Osteocyte (in vitro differentiated cells): ENCODE results near the gene FCMR. TPM values are rescaled to one million over a fixed set of nuclear protein-coding genes. Genes with fewer than 3 reads are reported as not detected.

Source experiments
- DNase-seq: peaks from one replicate; pipeline ENCODE4 v3.0.0; 2021; ENCODE audit warnings: mixed read lengths; ENCODE audit not compliant: unreplicated experiment; ENCODE audit errors: extremely low spot score
- H3K27ac Mint-ChIP-seq: one replicate; pipeline ENCODE4 v1.8.0; 2021; ENCODE audit warnings: mild to moderate bottlenecking, mixed read lengths; ENCODE audit not compliant: unreplicated experiment
- H3K27me3 Mint-ChIP-seq: one replicate; pipeline ENCODE4 v1.8.0; 2021; ENCODE audit warnings: mixed read lengths; ENCODE audit not compliant: unreplicated experiment
- H3K36me3 Mint-ChIP-seq: one replicate; pipeline ENCODE4 v1.8.0; 2021; ENCODE audit warnings: mixed read lengths; ENCODE audit not compliant: unreplicated experiment
- H3K4me1 Mint-ChIP-seq: one replicate; pipeline ENCODE4 v1.8.0; 2021; ENCODE audit warnings: mixed read lengths; ENCODE audit not compliant: unreplicated experiment
- H3K4me3 Mint-ChIP-seq: one replicate; pipeline ENCODE4 v1.8.0; 2021; ENCODE audit warnings: mild to moderate bottlenecking, moderate library complexity, mixed read lengths; ENCODE audit not compliant: unreplicated experiment
- H3K9me3 Mint-ChIP-seq: one replicate; pipeline ENCODE4 v1.8.0; 2021; ENCODE audit warnings: mixed read lengths; ENCODE audit not compliant: unreplicated experiment
- total RNA-seq: library from RNA; stranded (reverse); gene quantifications from 2 replicates; pipeline ENCODE4 v1.2.1, GENCODE V29; 2021
- TF ChIP-seq, protein P1 (sequence below): fragments of 200-600 bp; sonication (generic); IDR thresholded peaks from 2 replicates; pipeline ENCODE4 v1.5.0; 2021; ENCODE audit warnings: antibody characterized with exemption, mild to moderate bottlenecking, moderate library complexity

The FCMR gene
- total RNA-seq, 1 donor from 2014 or later = not detected

DNA sequence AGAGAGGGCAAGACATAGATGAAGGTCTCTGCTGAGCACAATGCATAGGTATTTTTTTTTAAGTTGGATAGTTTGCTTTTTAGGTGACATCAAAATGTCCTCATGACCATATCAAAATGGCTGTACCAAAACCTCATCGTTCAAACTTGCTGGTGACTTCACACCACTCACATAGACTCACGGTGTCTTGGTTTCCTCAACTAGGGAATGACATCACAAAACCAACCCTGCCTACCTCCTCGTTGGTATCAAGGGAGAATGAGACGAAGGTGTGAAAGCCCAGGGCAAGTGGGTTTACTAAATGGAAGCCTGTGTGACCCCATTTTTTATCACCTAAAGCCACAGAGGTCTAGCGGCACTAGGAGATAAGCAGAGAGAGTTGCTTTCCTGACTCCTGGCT, 23.0 kb upstream of the FCMR start:
- no peak overlapping the region for H3K27ac Mint-ChIP-seq
- H3K4me1 Mint-ChIP-seq = no peaks in the 10 kb centered on the region
- H3K9me3 Mint-ChIP-seq = no peaks in the 10 kb centered on the region
- no peak for DNase-seq
- H3K27me3 Mint-ChIP-seq = peaks cover 25% of the 10 kb centered on the region
- no peak overlapping the region for H3K4me3 Mint-ChIP-seq
- TF ChIP-seq, protein P1, sequence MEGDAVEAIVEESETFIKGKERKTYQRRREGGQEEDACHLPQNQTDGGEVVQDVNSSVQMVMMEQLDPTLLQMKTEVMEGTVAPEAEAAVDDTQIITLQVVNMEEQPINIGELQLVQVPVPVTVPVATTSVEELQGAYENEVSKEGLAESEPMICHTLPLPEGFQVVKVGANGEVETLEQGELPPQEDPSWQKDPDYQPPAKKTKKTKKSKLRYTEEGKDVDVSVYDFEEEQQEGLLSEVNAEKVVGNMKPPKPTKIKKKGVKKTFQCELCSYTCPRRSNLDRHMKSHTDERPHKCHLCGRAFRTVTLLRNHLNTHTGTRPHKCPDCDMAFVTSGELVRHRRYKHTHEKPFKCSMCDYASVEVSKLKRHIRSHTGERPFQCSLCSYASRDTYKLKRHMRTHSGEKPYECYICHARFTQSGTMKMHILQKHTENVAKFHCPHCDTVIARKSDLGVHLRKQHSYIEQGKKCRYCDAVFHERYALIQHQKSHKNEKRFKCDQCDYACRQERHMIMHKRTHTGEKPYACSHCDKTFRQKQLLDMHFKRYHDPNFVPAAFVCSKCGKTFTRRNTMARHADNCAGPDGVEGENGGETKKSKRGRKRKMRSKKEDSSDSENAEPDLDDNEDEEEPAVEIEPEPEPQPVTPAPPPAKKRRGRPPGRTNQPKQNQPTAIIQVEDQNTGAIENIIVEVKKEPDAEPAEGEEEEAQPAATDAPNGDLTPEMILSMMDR = no peak
- H3K36me3 Mint-ChIP-seq = no peaks in the 10 kb centered on the region

DNA sequence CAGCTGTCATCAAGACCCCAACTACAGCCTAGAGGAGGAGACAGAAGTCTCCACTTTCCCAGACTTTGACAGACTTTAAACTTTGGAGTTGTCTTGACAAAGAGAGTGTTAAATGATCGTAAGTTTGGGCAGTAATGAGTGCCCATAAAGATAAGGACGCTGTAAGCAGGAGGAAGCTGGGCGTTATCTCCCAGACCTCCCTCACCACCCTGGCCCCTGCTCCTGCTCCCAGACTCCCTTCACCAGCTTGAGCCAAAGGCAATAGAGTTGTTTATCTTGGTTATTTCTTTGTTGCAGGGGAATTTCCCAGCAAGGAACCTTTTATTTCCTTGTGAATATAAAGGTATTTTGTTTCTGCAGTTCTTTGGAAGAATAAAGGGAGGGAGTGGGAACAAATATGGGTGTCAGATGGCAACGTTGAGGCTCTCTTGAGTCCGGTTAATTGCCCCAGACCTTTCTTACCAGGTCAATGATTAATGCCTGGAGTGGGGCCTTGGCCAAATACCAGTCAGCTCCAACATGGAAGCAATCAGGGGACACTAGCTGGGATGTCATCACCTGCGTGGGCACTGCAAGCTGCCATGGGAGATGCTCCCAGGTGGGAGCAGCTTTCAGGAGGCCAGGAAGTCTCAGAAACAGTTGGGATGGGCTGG, 20.2 kb upstream of the FCMR start:
- Mint-ChIP-seq H3K36me3 (no peaks in the 10 kb centered on the region), H3K27ac (no peak overlapping the region), H3K27me3 (peaks cover 23% of the 10 kb centered on the region), H3K4me3 (no peak overlapping the region), H3K9me3 (no peaks in the 10 kb centered on the region), H3K4me1 (no peaks in the 10 kb centered on the region)
- TF ChIP-seq, protein P1 = no peak
- no peak for DNase-seq

DNA sequence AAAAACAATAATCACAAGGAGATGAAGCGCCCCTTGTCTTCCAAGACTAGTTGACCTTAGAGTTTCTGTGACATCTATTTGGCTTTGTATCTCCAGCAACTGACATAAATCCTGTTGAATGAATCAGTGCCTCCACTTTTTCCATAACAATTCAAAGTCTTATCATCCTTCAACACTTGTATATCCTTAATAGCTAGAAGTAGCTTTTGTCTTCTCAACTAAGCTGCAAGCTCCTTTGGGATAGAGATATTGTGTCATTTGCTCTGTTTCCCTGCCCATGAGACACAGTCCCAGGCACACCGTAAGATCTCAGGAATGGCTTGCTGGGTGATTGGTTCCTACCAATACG, 18.8 kb upstream of the FCMR start:
- Mint-ChIP-seq H3K27me3 (peaks cover 23% of the 10 kb centered on the region), H3K27ac (no peak overlapping the region), H3K4me3 (no peak overlapping the region), H3K9me3 (no peaks in the 10 kb centered on the region), H3K4me1 (no peaks in the 10 kb centered on the region), H3K36me3 (no peaks in the 10 kb centered on the region)
- TF ChIP-seq, protein P1 = no peak
- no peak for DNase-seq

GRCh38 chr1:206939841-206940587, 18.3 kb upstream of the FCMR start:
- no peak for DNase-seq
- H3K27ac Mint-ChIP-seq = no peak overlapping the region
- TF ChIP-seq, protein P1 = no peak
- no peaks in the 10 kb centered on the region for H3K9me3 Mint-ChIP-seq
- H3K4me1 Mint-ChIP-seq = no peaks in the 10 kb centered on the region
- H3K36me3 Mint-ChIP-seq = no peaks in the 10 kb centered on the region
- H3K27me3 Mint-ChIP-seq = peaks cover 18% of the 10 kb centered on the region
- H3K4me3 Mint-ChIP-seq = no peak overlapping the region

GRCh38 chr1:206939131-206939530, 17.4 kb upstream of the FCMR start:
- no peaks in the 10 kb centered on the region for H3K4me1 Mint-ChIP-seq
- H3K27ac Mint-ChIP-seq = no peak overlapping the region
- peaks cover 13% of the 10 kb centered on the region for H3K27me3 Mint-ChIP-seq
- no peaks in the 10 kb centered on the region for H3K36me3 Mint-ChIP-seq
- H3K4me3 Mint-ChIP-seq = no peak overlapping the region
- no peak for DNase-seq
- no peaks in the 10 kb centered on the region for H3K9me3 Mint-ChIP-seq
- TF ChIP-seq, protein P1 = no peak
